Chondrocyte (in vitro differentiated cells): Measurements from ENCODE around the gene BAD. TPM values are rescaled to one million over a fixed set of nuclear protein-coding genes. Genes with fewer than 3 reads are reported as not detected.

Experiments
- DNase-seq: peaks from one replicate; pipeline ENCODE4 v3.0.0; 2021; ENCODE audit warnings: mixed read lengths, low spot score
- H3K27ac Mint-ChIP-seq: one replicate; pipeline ENCODE4 v1.8.0; 2021; ENCODE audit warnings: mild to moderate bottlenecking, moderate library complexity, mixed read lengths; ENCODE audit not compliant: unreplicated experiment
- H3K27me3 Mint-ChIP-seq: 2 replicates; pipeline ENCODE4 v1.8.0; 2021; ENCODE audit warnings: low read depth, mixed read lengths
- H3K36me3 Mint-ChIP-seq: 2 replicates; pipeline ENCODE4 v1.8.0; 2021; ENCODE audit warnings: low read depth, mixed read lengths
- H3K4me1 Mint-ChIP-seq: 2 replicates; pipeline ENCODE4 v1.8.0; 2021; ENCODE audit warnings: low read depth, mild to moderate bottlenecking, mixed read lengths
- H3K4me3 Mint-ChIP-seq: one replicate; pipeline ENCODE4 v1.8.0; 2021; ENCODE audit warnings: mild to moderate bottlenecking, moderate library complexity, mixed read lengths; ENCODE audit not compliant: unreplicated experiment
- H3K9me3 Mint-ChIP-seq: 2 replicates; pipeline ENCODE4 v1.8.0; 2021; ENCODE audit warnings: low read depth, mixed read lengths
- total RNA-seq: library from RNA; stranded (reverse); gene quantifications from 3 replicates; pipeline ENCODE4 v1.2.1, GENCODE V29; 2021
- TF ChIP-seq, protein P1 (sequence below): fragments of 200-600 bp; sonication (generic); IDR thresholded peaks from 2 replicates; pipeline ENCODE4 v1.5.0; 2021; ENCODE audit warnings: antibody characterized with exemption, mild to moderate bottlenecking, moderate library complexity

The BAD gene
- total RNA-seq, 1 donor from 2014 or later, result 56.8 TPM

DNA sequence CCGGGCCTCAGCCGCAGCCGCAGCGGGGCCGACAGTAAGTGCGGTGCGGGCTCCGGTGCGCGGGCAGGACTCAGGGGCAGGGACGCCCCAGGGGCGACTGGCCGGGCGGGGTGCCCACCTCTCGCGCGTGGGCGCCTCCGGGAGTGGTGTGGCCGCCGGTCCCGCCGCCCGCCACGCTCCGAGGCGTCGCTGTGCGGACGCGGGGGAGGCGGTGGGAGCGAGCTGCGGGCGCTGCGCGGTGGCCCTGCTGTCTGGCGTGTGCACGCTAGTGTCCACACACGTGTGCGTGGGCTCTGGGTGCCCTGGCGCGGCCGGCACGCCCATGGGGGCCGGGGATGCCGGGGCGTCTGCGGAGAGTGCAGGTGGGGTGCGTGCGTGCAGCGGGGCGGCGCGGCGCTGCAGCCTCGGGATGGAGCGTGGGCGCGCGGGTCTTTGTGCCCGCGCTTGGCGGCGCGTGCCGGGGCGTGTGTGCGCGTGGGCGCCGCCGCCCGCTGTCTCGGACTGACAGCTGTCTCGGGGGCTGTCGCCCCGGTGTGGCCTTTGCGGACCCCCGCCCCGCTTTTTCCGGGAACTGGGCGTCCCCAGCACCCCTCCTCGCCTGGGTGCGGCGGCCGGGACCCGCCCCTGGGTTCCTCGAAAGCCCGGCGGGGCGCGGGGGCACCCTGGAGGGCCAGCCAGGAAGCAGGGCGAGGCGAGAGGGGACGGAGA lies 7.4 kb upstream of the BAD start:
- TF ChIP-seq, protein P1, sequence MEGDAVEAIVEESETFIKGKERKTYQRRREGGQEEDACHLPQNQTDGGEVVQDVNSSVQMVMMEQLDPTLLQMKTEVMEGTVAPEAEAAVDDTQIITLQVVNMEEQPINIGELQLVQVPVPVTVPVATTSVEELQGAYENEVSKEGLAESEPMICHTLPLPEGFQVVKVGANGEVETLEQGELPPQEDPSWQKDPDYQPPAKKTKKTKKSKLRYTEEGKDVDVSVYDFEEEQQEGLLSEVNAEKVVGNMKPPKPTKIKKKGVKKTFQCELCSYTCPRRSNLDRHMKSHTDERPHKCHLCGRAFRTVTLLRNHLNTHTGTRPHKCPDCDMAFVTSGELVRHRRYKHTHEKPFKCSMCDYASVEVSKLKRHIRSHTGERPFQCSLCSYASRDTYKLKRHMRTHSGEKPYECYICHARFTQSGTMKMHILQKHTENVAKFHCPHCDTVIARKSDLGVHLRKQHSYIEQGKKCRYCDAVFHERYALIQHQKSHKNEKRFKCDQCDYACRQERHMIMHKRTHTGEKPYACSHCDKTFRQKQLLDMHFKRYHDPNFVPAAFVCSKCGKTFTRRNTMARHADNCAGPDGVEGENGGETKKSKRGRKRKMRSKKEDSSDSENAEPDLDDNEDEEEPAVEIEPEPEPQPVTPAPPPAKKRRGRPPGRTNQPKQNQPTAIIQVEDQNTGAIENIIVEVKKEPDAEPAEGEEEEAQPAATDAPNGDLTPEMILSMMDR, result no peak
- peaks cover 19% of the 10 kb centered on the region for H3K4me1 Mint-ChIP-seq
- peaks cover 10% of the 10 kb centered on the region for H3K27me3 Mint-ChIP-seq
- no peaks in the 10 kb centered on the region for H3K36me3 Mint-ChIP-seq
- no peaks in the 10 kb centered on the region for H3K9me3 Mint-ChIP-seq
- H3K27ac Mint-ChIP-seq, result no peak overlapping the region
- DNase-seq, result no peak
- H3K4me3 Mint-ChIP-seq, result peak overlapping the region; percentile 51

DNA sequence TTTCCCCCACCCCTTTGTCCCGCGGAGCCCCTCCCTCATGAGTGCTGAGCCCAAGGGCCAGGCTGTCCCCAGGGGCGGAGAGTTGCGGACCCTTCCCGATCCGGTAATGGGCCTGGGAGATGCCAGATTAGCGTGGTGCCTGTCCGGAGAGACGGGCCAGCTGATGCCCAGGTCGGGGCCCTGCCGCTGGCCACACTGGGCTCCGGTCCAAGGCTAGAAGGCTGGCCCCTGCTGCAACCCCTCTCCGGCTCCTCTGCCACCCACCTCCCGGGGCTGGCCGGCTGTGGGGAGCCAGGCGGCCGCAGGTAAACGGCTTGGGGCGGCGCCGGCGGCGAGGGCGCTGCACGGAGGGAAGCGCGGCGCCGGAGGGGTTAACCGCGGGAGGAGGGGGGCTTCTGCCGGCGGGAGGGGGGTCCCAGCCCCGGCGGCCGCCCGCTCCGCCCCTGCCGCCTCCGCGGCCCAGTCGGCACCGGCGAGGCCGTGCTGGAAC lies 6.8 kb upstream of the BAD start, which contains the start of gene KCNK4:
Gene KCNK4 (plus strand): TSS at position 41 of the 490 bp plus-strand sequence. CDS start 1,717 bp downstream, outside the sequence.
- H3K36me3 Mint-ChIP-seq, result no peaks in the 10 kb centered on the region
- H3K9me3 Mint-ChIP-seq, result no peaks in the 10 kb centered on the region
- peaks cover 25% of the 10 kb centered on the region for H3K4me1 Mint-ChIP-seq
- H3K27me3 Mint-ChIP-seq, result peaks cover 10% of the 10 kb centered on the region
- peak within 1 kb of the TSS; percentile 40 for H3K4me3 Mint-ChIP-seq
- TF ChIP-seq, protein P1, result no peak
- H3K27ac Mint-ChIP-seq, result no peak within 1 kb of the TSS
- no peak for DNase-seq

DNA sequence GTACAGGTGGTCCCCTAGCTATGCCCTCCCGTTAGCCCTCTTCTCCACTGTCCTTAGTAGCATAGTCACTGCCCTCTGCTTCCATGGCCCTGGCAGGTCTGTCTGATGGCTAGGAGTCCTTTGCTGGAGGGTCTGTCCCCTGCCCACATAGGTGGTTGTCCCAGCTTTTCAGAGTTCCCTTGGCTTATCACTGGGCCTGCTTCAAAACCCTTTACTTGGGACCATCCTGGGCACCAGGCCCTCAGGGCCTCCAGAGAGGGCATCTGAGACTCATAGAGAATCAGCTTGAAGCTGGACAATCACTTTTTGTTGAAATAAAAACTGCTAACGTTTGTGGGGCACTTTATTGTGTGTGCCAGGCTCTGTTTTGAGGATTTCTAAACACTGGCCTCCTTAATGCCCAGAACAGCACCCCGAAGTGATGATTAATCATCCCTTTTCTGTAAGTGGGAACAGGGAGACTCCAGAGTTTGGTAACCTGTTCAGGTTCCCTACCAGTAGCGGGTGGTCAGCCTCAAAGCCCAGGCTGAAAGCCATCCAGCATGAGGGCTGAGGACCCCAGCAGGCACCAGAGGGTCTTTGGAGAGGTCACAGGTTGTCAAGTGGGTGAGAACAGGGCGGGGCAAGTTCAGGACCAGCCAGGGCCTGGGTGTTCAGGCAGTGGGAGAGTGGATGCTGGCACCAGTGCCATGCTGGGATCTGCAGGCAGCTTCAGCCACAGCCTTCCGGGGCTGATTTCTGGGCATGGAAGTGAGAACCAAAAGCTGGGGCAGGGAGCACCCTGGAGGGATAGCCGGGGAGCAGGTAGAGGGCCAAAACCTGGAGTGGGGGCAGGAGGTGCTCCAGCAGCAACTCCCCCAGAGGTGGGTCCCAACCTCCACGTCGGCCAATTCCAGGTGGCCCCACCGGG lies 6.1 kb upstream of the BAD start:
- Mint-ChIP-seq H3K4me3 (peak overlapping the region; percentile 40), H3K36me3 (no peaks in the 10 kb centered on the region), H3K27me3 (peaks cover 10% of the 10 kb centered on the region), H3K4me1 (peaks cover 28% of the 10 kb centered on the region), H3K9me3 (no peaks in the 10 kb centered on the region), H3K27ac (no peak overlapping the region)
- no peak for DNase-seq
- TF ChIP-seq, protein P1, result no peak

DNA sequence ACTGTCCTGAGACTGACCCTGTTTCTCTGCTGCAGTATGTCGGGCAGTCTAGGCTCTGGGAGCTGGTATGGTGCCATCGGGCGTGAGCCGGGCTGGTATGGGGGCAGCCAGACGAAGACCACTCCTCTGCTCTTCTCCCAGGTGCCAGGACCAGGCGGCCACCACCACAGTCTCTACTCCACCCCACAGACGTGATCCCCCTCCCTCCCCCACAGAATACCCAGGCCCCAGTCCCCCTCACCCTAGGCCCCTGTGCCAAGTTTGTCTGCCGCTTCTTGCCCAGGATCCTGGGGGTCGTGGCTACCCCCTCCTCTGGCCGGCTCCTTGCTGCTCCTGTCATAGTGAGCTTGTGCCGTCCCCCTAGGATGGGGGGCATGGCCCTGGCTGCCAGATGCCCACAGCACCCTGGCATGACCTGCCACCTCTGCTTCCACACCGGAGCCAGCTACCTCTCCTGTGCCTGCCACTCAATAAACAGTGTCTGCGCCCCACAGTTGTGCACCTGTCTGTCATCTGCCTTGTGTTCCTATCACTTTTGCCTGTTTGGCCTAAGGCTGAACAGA lies 4.6 kb upstream of the BAD start:
- Mint-ChIP-seq H3K27me3 (peaks cover 8% of the 10 kb centered on the region), H3K4me3 (no peak overlapping the region), H3K36me3 (no peaks in the 10 kb centered on the region), H3K9me3 (no peaks in the 10 kb centered on the region), H3K27ac (no peak overlapping the region), H3K4me1 (peaks cover 22% of the 10 kb centered on the region)
- TF ChIP-seq, protein P1, result no peak
- DNase-seq, result no peak

DNA sequence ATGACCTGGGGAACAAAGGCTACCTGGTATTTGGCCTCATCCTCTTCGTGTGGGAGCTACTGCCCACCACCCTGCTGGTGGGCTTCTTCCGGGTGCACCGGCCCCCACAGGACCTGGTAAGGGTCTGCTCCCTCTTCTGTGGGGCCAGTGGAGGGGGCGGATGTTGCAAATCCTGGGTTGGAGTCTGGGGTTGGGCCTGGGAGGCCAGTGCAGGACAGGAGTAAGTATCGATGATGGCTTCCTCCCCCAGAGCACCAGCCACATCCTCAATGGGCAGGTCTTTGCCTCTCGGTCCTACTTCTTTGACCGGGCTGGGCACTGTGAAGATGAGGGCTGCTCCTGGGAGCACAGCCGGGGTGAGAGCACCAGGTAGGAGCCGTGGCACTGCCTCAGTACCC lies 3.9 kb upstream of the BAD start:
- Mint-ChIP-seq H3K4me1 (peaks cover 27% of the 10 kb centered on the region), H3K27me3 (peaks cover 7% of the 10 kb centered on the region), H3K27ac (no peak overlapping the region), H3K9me3 (no peaks in the 10 kb centered on the region), H3K36me3 (no peaks in the 10 kb centered on the region), H3K4me3 (no peak overlapping the region)
- TF ChIP-seq, protein P1, result no peak
- no peak for DNase-seq
